HUDEP-2 (cell line): ENCODE data around the gene USP7.
"Not testable (repeated sequence)": the region's sequence is repeated elsewhere in the genome, so short reads cannot be mapped to it uniquely, and the experiment has no call there.

Experiments used
- DNase-seq, 76 experiments: peaks; one replicate each; lab custom pipeline; 2025; ENCODE audit not compliant: unreplicated experiment in 76 of 76; lab: John Stamatoyannopoulos, UW

USP7 gene

DNA sequence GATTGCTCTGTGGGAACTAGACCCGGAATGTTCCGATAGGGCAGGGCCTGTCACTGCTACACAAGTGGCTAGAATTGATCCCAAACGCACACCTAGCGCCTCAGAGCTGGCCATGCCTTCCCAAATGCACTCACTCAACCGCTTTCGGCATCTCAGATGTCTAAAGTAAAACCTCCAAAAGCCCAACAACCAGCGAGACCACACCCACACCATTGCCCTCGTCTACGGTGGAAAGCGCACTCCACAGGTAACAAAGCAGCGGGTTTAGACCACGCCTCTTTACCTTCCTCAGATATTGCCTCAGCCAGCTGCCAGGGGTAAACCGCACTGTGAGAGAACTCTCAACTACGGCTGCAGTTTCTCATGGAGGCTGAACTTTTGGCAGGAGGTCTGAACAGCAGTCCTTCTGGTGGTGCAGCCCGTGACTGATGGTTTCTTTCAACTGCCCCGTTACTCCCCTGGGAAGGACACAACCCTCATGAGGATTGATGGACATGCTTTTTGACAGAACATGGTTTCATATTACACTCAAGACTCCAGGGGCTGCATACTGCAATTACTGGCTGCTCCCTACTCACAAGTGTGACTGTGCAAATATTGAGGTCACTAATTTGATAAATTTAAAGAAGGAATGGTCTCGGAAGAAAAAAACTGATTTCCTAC lies 34.5 kb downstream of the USP7 start:
- no peak for DNase-seq

DNA sequence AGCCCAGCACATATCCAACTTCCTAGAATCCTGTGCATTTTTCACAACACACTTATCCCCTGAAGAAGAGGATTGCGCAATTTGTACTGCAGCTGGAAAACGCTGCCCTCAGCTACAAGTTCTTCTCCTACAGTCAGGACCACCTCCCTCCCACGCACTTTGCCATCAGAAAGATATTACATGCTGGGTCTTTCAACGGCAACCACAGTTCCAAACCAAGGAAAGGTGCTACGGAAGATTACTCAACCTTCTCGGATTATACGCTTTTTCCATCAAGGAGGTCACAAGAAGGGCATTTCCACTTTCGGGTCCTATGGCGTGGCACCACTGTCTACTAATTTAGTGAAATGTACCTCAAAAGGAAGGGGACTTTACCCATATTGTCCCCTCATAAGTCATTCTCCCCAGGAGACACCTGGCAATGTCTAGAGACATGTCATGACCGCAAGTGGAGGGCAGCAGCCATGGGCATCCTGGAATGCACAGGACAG lies 35.2 kb downstream of the USP7 start:
- DNase-seq: no peak

DNA sequence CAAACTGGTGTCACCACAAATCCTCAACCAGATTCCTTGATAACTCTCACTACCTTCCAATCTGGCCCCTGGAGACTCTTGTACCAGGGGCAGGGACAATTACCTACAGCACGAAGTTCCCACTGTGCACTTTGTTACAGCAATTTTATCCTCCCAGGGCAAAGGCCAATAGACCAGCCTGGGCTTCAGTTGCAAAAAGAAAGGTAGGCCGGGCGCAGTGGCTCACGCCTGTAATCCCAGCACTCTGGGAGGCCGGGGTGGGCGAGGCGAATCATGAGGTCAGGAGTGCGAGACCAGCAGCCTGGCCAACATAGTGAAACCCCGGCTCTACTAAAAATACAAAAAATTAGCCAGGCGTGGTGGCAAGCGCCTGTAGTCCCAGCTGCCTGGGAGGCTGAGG lies 36.9 kb downstream of the USP7 start:
- DNase-seq: no peak

DNA sequence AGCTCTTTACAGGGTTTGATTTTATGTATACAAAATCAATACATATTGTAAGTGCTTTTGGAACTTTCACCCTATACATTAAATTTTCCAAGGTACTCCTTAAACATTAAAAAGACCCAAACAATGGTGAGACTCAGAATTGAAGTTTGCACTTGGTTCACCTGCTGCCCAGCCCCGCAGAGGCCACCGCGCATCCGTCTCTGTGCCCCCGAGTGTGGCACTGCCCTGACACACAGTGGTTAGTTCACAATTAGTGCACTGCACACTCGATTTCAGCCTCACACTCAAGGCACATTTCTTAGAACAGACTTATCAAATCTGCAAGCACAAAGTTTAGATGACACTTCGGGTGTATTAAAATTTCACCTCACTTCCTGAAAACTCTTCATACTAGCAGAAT lies 38.3 kb downstream of the USP7 start:
- DNase-seq: no peak

DNA sequence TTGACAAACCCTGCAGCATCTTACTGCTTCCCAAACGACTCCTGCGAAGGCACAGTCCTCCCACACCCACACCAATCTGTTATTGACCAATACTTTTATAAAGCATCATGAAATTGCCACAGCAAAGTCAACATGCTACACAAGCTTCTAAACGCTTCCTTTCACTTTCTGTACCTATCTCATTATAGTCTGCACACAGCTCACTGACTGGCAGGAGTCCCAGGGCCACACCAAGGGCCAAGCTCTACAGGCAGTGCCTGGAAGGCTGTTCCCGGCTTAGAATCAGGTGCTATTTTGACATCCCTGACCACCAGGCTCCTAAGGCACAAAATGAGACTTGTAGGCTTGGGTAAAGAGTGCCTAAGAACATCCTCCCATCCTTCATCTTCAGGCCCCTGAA lies 39.5 kb downstream of the USP7 start:
- DNase-seq: no peak

DNA sequence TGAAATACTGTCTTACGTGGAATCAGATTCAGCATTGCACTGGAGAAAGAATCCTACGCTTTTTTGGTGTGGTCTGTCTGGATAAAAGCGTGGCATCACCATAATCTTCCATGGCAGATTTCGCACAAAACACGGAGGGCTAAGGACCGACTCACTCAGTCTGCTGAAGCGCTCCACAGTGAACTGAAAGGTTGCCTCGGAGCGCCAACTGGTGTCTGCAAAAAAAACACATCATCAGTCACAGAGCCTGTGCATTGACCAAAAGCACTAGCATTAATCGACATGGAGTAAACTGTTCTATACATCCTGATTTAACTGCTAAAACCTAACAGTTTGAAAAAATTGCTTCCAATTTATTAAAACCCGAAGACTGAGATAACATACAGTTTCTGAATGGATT lies 40.5 kb downstream of the USP7 start:
- DNase-seq: no peak

DNA sequence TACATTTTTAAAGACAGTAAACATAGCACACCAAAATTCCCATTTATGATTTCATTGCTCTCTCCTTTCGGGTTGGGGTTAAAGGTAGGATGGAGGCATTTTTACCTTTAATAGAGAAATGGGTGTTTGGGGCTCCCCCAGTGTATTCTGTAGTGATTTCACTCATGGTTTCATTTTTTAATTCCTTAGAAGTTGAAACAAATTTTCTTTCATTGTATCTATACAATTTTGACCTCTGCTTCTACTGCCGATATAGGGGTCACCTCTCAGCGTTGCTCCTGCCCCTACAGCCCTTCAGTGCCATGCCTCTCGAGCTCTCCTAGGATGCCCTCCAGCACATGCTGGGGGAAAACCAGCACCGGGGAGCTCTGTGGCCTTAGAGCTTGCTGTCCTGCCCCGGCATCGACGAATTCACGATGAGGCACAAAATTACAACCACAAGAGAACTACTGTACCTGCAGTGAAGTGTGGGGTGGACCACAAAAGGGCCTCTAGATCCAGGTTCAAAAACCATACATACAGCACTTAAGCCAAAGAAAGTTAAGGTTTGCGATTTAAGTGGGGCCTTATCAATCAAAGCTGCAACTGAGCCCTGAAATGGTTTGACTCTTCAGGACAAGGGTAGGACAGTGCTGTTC lies 42.2 kb downstream of the USP7 start:
- DNase-seq: no peak

DNA sequence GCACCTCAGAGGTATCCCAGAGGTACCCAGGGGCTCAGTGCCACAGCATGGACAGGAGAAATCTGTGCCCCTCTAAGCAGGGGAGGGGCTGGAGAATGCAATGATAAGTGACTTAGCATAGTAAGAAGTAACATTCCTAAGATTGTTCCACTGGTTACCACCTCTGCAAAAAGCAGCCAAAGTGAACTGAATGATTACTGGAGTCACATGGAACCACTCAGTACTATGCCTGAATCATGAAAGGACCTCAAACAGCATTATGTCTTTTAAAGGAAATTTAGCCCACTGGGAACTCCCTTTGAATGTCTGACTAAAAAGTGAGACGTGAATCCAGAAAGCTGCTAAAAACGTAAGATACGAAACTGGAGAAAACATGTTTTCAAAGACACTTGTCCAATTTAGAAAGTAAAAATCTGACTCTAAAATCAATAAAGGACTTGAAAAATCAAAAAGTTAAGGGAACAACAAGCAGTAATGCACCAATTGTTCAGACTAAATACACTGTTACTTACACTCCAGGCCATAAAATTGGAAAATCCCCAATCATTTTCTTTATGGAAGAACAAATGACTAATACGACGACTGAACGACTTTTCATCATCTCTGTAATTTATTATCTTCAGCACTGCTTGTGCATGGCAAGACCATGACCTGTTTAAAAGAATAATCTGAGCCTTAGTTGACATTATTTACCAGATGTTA lies 42.9 kb downstream of the USP7 start:
- DNase-seq: no peak

DNA sequence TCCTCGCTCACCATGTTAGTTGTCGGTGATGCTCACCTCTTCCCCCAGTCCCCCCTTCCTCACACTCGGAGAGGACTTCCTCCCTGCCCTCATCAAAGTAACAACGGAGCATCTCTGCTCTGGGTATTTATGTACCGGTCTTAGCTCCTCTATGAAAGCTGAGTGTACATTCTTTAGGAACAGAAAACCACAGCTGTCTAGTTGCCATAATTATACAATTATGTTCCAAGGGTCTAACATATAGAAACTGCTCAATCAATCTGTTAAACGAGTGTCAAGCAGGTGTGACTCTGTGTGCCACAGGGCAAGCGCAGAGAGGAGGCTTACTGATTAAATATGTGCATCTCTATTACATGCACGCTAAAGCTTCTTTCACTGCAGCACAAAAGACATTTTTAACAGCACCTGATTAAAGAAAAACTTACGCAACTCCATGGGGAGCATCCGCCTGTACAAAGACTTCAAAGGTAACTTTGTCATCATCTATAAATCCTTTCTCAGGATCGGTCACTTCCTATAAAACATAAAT lies 43.7 kb downstream of the USP7 start:
- DNase-seq: no peak

DNA sequence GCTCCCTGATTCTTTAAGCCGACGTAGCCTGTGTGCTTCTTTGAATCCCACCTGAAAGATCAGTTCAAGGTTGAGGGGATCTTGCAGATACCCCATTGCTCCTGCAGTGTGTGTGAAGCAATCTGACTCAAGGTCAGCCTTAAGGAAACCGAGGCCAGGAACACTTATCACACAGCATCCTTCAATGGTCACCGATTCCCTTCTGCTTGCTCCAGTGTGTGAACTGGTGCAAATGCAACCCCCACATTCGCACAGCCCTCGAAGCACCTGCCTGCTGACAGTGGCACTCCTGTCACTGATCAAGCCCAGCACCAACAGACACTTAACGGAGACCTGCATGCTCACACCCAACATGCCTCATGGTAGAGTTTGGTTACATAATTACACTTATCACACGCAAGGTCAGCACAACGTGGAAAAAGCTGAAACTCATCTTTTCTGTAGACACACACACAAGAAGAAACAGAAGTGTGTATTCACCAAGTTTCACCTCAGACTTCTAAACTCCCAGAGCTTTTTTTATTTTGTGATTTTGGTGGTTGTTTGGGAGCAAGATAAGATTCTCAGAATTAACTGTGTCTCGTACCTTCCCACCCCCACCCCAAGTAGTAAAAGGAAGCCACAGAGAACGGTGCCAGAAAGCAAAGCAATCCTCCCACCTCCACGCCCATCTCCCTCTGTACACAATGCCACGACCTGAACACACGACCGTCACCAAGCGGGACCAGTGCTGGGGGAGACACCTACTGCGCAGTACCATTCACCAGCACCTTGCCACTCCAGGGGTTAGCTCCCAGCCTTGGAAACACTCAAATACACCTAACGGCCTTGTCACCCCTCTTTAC lies 44.4 kb downstream of the USP7 start:
- peak in 9 of 76 experiments; percentile 3 to 39 (median 12) for DNase-seq

DNA sequence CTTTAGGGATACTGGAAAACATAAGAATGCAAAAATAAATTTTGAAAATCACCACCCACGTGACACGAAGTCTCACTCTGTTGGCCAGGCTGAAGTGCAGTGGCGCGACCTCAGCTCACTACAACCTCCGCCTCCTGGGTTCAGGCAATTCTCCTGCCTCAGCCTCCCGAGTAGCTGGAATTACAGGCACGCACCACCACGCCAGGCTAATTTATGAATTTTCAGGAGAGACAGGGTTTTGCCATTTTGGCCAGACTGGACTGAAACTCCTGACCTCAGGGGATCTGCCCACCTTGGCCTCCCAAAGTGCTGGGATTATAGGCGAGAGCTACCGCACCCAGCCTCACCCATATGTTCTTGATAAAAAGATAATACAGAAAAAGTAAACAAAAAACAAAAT lies 46.4 kb downstream of the USP7 start:
- not testable (repeated sequence) for DNase-seq

DNA sequence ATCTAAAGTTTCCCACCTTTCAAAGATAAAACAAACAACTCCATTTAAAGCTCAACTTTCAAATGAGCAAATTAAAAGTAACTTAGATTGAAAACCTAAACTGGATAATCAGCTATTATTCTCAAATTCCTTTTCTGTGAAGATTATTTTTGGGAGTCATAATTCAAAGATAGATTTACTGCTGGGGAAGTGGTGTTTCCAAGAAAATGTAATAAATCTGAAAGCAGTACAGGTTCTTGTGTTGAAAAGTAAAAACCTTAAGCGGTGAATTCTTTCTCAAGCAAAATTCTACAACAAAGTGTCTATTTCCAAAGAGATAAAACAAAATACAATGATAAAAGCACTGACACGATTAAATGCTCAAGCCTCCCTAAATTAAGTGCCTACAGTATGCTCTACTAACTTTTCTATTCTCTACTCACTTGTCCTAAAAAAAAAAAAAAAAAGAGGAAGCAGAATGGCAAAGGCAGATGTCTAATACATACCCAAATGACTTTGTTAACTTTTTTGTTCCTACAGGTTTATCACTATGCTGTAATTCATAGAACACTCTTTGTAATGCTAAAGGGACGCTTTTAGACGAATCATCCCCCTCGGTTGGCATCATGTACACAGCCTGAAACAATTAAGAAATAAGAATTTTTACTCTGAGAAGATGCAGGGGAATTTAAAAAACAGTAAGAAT lies 47.0 kb downstream of the USP7 start:
- DNase-seq: no peak

DNA sequence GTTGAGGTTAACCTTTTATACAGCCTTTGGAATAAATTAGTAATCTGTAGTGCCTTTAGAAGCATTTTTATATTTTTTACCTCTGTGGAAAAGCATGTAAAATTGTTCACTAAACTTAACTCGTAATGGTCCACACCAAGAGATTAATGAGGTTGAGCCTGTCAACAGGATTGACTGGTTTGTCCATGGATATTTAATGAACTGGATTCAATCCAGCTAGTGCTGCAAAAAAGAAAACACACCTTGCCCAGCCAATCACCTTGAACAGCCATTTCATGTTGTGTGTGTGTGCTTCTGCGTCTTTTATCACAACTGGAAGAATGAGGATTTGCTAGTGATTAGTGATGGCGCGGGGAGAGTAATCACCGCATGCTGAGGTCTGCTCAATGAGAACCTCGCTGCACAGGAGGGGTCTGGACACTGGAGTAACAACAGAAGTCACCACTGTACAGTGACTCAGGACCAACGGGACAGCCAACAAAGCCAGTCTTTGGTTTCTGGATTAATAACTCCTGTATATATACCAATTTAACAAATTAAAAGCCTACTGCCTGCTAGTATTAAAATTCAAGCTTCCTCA lies 47.9 kb downstream of the USP7 start:
- DNase-seq: no peak

DNA sequence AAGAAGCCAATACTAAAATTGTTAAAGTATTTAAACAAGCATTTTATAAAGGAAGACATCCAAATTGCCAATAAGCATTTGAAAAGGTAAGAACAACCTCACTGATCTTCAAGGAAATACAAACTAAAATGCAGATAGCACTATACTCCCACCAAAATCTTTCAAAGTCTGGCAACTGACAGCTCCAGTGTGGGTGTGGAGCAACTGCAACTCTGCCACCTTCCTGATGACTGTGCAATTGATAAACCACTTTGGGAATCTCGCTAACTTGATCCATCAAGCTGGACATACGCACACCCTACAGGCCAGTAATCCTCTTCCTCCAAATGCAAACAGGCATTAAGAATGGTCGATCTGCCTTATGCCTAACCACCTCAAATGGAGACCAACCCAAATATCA lies 49.6 kb downstream of the USP7 start:
- DNase-seq: no peak

DNA sequence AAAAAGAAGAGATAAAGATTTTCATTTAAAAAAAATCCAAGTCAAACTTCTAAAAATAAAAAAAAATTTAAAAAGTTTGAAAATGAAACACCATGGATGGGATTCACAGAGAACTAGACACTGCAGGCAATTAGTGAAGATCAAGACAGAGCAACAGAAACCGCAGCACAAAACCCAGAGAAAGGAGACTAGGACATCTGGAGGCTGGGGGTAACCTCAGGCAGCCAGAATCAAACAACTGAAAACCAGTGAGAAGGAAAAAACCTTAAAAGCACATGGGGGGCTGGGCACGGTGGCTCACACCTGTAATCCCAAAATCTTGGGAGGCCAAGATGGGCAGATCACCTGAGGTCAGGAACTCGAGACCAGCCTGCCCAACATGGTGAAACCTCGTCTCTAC lies 50.9 kb downstream of the USP7 start:
- no peak for DNase-seq

DNA sequence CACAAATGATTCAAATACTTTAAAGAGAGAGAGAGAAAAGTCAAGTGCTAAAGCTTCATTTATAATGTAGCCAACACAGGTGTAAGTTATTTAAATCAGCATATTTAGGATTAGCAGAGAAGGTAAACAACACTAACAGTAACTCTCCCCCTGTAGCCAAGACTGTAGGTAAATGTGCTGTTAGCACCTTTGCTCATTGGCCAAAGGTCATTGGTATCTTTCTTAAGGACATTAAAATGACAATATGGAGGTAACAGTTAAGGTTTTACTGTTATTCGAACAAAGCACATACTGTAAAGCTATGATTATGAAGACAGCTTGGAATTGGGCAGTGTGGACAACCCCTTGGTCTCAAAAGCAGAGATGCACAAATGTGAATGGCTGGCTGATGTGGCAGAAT lies 52.9 kb downstream of the USP7 start:
- no peak for DNase-seq

DNA sequence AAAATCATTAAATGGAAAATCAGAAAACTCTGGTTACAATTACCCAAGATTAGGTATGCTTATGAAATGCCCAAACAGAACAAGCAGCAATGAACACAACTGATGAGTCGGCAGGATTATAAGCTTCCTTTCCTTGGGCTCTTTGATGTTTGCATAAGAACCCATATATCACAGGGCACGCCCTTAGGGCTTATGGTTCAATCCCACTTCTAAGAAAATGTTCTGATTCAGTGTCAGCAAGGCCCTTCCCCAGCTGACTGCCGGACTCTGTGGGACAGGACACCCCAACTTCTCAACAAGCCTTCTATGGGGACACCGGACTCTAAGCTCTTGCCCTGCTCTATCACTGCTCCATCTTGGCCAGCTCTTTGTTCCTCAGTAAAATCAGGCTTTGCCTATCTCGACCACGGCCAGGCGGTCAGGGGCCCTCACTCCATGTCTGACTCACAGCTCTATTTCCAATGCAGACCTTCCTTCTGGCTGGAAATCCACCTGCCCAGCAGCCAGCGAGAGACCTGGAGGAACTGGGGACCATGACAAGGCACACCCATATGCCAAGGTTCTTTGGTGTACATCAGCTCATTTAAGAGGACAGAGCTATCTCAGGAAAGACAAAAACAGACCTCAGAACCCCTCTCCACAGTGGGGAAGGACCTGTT lies 54.8 kb downstream of the USP7 start:
- no peak for DNase-seq

DNA sequence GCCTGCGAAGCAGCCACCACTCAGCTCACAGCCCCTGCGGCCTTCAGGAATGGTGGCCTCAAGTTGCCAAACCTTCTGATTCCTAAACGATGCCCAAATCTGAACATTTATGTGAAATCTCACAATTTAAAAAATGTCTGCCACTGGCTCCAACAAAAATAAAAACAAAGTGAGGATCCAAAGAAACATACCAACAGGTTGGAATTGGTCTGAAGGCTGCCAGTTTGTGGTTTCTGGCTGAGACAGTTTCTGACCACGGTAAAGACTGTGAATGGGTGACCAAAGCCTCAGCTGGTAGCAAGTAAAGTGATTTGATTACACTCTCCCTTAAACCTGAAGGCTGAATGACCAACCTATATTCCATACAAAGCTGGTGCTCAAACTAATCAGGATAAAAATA lies 56.6 kb downstream of the USP7 start:
- no peak for DNase-seq

DNA sequence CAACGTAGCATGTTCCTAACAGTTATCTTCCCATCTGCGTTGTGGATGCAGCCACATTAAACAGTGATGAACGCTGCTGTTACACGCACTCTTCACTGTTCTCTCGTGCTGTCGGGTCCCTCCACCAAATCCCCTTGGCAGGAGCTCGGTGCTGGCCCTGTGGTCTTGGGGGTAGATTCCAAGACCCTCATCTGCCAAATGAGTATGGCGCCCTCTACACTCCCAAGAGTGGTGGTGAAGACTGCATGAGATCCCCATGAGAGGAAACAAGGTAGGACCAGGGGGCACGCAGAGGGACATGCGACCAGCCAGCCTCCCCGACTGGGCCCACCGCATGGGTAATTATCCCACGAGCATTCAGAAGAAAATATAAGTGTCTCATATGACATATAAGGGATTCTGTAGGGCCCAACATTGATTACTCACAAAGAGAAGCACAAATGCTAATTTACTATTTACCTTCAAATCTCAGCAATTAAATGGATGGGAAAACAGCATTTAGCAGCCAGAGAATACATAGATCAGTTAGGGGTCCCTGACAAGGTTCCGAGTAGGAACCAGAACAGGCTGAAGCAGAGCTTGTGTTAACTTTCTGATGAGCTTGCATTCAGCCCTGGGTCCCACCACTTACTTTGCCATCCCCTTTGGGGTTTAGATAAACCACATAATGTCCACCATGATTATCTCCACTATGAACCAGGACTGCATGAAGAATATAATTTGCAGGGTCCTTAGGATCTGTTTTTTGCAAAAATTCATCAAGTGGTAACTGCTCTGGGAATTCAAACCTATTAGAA lies 57.7 kb downstream of the USP7 start:
- DNase-seq: no peak
